Vagina (tissue), 2 donors: ENCODE data around the gene DVL2.

Experiments used
- POLR2A ChIP-seq, 2 donors: fragments of 450-650 bp; IDR thresholded peaks; one replicate each; pipeline ENCODE4 v1.6.1; 2017; ENCODE audit warnings: antibody characterized with exemption in 2 of 2, mild to moderate bottlenecking in 2 of 2, moderate library complexity in 2 of 2
- TF ChIP-seq, protein P1 (sequence below), 3 experiments: fragments of 450-650 bp in 2 of 3; fragments of 200-600 bp in 1 of 3; sonication (generic) in 1 of 3; IDR thresholded peaks; one replicate each; pipeline ENCODE4 v1.5.1; 2017 to 2019; ENCODE audit warnings: antibody characterized with exemption in 3 of 3, mild to moderate bottlenecking in 2 of 3, moderate library complexity in 2 of 3

DNA sequence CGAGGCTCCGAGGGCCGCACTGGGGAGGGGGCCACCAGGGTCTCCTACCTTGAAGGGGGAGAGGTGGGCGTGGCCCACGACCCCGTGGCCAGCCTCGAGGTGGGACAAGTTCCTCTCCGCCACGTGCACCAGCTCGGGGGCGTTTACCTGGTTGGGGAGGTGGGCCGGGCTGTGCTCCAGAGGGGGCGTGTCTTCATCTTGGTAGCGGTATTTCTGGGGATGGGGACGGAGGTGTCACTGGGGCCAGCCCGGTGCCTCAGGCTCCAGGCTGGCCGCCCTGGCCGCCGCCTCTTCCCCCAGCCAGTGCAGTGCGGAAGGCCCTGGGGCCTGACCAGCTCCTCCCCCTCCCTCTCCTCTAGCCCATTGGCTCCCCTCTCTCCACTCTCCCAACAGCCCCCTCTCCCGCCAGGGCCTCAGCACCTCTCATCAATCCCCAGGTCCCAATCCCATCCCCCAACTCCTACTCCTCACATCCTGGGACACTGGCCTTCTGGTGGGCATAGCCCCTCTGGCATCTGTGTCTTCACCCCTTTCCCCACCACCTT, 26.2 kb downstream of the DVL2 start:
- no peak for TF ChIP-seq POLR2A (IDR thresholded peaks at IDR 0.05)
- TF ChIP-seq, protein P1, sequence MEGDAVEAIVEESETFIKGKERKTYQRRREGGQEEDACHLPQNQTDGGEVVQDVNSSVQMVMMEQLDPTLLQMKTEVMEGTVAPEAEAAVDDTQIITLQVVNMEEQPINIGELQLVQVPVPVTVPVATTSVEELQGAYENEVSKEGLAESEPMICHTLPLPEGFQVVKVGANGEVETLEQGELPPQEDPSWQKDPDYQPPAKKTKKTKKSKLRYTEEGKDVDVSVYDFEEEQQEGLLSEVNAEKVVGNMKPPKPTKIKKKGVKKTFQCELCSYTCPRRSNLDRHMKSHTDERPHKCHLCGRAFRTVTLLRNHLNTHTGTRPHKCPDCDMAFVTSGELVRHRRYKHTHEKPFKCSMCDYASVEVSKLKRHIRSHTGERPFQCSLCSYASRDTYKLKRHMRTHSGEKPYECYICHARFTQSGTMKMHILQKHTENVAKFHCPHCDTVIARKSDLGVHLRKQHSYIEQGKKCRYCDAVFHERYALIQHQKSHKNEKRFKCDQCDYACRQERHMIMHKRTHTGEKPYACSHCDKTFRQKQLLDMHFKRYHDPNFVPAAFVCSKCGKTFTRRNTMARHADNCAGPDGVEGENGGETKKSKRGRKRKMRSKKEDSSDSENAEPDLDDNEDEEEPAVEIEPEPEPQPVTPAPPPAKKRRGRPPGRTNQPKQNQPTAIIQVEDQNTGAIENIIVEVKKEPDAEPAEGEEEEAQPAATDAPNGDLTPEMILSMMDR (IDR thresholded peaks at IDR 0.05): no peak
